ENCODE results near the gene CSMD2.

- TF ChIP-seq EP300 (IDR thresholded peaks at IDR 0.05) (no peak), POLR2A (IDR thresholded peaks at IDR 0.05) (no peak), POLR2AphosphoS5 (IDR thresholded peaks at IDR 0.05) (no peak)
- TF ChIP-seq, protein P1, sequence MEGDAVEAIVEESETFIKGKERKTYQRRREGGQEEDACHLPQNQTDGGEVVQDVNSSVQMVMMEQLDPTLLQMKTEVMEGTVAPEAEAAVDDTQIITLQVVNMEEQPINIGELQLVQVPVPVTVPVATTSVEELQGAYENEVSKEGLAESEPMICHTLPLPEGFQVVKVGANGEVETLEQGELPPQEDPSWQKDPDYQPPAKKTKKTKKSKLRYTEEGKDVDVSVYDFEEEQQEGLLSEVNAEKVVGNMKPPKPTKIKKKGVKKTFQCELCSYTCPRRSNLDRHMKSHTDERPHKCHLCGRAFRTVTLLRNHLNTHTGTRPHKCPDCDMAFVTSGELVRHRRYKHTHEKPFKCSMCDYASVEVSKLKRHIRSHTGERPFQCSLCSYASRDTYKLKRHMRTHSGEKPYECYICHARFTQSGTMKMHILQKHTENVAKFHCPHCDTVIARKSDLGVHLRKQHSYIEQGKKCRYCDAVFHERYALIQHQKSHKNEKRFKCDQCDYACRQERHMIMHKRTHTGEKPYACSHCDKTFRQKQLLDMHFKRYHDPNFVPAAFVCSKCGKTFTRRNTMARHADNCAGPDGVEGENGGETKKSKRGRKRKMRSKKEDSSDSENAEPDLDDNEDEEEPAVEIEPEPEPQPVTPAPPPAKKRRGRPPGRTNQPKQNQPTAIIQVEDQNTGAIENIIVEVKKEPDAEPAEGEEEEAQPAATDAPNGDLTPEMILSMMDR (IDR thresholded peaks at IDR 0.05): no peak
These were observed 528.8 kb downstream of the CSMD2 start for GRCh38 chr1:33636209-33636608.

Data from sigmoid colon (tissue), 4 donors.